HepG2 (cell line): ENCODE measurements around the gene AHCY. TPM values are rescaled to one million over a fixed set of nuclear protein-coding genes. Genes with fewer than 3 reads are reported as not detected.

Experiments
- ATAC-seq: fragments of 200-7000 bp; cut with Tn5 transposase; 3 replicates; pipeline ENCODE4 v1.9.1; 2020; ENCODE audit warnings: mild to moderate bottlenecking, moderate library complexity
- BruUV-seq: library from RNA; stranded (reverse); fragments of 400-500 nt; replicated peaks from 2 replicates; lab custom pipeline; 2021; lab: Mats Ljungman, UMichigan
- CTCF ChIA-PET: fragments of 300-600 bp; formaldehyde crosslinking; extraction: SDS; loops from one replicate; lab custom pipeline; 2021; ENCODE audit warnings: low total read pairs, inconsistent platforms, low intra/inter-chr PET ratio; lab: Yijun Ruan, JAX
- POLR2A ChIA-PET: fragments of 350-600 bp; sonication (Branson Sonifier 250); formaldehyde crosslinking; loops from one replicate; lab custom pipeline; 2020; ENCODE audit warnings: antibody characterized with exemption, inconsistent platforms; lab: Yijun Ruan, JAX
- DNase-seq: peaks from one replicate; pipeline ENCODE4 v3.0.0-alpha.2; 2015; ENCODE audit warnings: low spot score
- FAIRE-seq: peaks from 3 replicates; lab custom pipeline; 2011; peaks lifted over from hg19 to GRCh38; lab: Jason Lieb, UNC
- H2AFZ ChIP-seq: one replicate; pipeline ENCODE4 v1.6.1; 2011; ENCODE audit warnings: low read length, inconsistent platforms
- H3K27ac ChIP-seq: fragments of 300-600 bp; 3 replicates; pipeline ENCODE4 v1.8.0; 2011; ENCODE audit warnings: mixed run types, mild to moderate bottlenecking, mixed read lengths, low read length, inconsistent platforms; ENCODE audit not compliant: insufficient read depth; ENCODE audit errors: extremely low read length
- H3K27me3 ChIP-seq, 2 experiments: fragments of 200-600 bp in 1 of 2; 2 replicates in 1 of 2; 3 replicates in 1 of 2; pipeline versions ENCODE4 v1.6.0 to v1.8.0; 2011; ENCODE audit warnings: low read length in 2 of 2, mild to moderate bottlenecking in 2 of 2, moderate library complexity in 2 of 2, inconsistent platforms in 1 of 2; ENCODE audit not compliant: insufficient read depth in 2 of 2, control insufficient read depth in 1 of 2
- H3K36me3 ChIP-seq, 2 experiments: fragments of 200-600 bp in 1 of 2; replicated peaks in 1 of 2; 2 replicates in 1 of 2; 3 replicates in 1 of 2; pipeline versions ENCODE4 v1.5.1 to v1.8.0; 2011; ENCODE audit warnings: low read length in 2 of 2, inconsistent platforms in 1 of 2; ENCODE audit not compliant: insufficient read depth in 2 of 2, control insufficient read depth in 1 of 2
- H3K4me1 ChIP-seq: 2 replicates; pipeline ENCODE4 v1.5.1; 2012; ENCODE audit warnings: low read length, inconsistent platforms; ENCODE audit not compliant: insufficient read depth
- H3K4me2 ChIP-seq: 2 replicates; pipeline ENCODE4 v1.6.0; 2011; ENCODE audit warnings: low read depth, low read length, inconsistent platforms
- H3K4me3 ChIP-seq, 3 experiments: fragments of 200-600 bp in 1 of 3; sonication (generic), shearing (Covaris generic) in 1 of 3; replicated peaks in 1 of 3; 2 replicates each; pipeline ENCODE4 v1.5.1; 2011 to 2016; ENCODE audit warnings: low read length in 3 of 3, inconsistent platforms in 2 of 3, low read depth in 2 of 3, mild to moderate bottlenecking in 2 of 3, control low read depth in 1 of 3, mixed read lengths in 1 of 3; ENCODE audit not compliant: insufficient read depth in 1 of 3
- H3K79me2 ChIP-seq: one replicate; pipeline ENCODE4 v1.6.1; 2011; ENCODE audit warnings: low read length, inconsistent platforms; ENCODE audit not compliant: insufficient read depth
- H3K9ac ChIP-seq: 2 replicates; pipeline ENCODE4 v1.6.0; 2011; ENCODE audit warnings: mild to moderate bottlenecking, low read depth, low read length, inconsistent platforms; ENCODE audit not compliant: insufficient read depth
- H3K9me3 ChIP-seq: 2 replicates; pipeline ENCODE4 v1.5.1; 2012; ENCODE audit warnings: mild to moderate bottlenecking, low read length
- H4K20me1 ChIP-seq: 2 replicates; pipeline ENCODE4 v1.6.0; 2011; ENCODE audit warnings: inconsistent platforms, mild to moderate bottlenecking, low read length, moderate library complexity; ENCODE audit not compliant: insufficient read depth
- CC2D1A ChIP-seq: sonication (generic); formaldehyde crosslinking; IDR thresholded peaks from 2 replicates; pipeline ENCODE4 v1.8.1; 2023; ENCODE audit warnings: mild to moderate bottlenecking, missing genetic modification reagents
- E2F1 ChIP-seq: sonication (generic); formaldehyde crosslinking; IDR thresholded peaks from 2 replicates; pipeline ENCODE4 v1.5.0; 2020; ENCODE audit warnings: missing genetic modification reagents
- GZF1 ChIP-seq: sonication (generic); formaldehyde crosslinking; IDR thresholded peaks from 2 replicates; pipeline ENCODE4 v1.5.1; 2020; ENCODE audit warnings: mild to moderate bottlenecking, missing genetic modification reagents
- HBP1 ChIP-seq: IDR thresholded peaks from 2 replicates; pipeline ENCODE4 v1.6.1; 2016; ENCODE audit warnings: low read depth, control low read depth
- HNF4A ChIP-seq: sonication (generic); formaldehyde crosslinking; IDR thresholded peaks from 2 replicates; pipeline ENCODE4 v1.4.0; 2020; ENCODE audit warnings: missing genetic modification reagents
- JUND ChIP-seq: sonication (generic); formaldehyde crosslinking; IDR thresholded peaks from 2 replicates; pipeline ENCODE4 v1.8.0; 2022; ENCODE audit warnings: mild to moderate bottlenecking, missing genetic modification reagents
- NBN ChIP-seq: fragments of 450-650 bp; conservative IDR thresholded peaks from 2 replicates; pipeline ENCODE4 v1.6.1; 2017
- NPAS2 ChIP-seq: sonication (generic); formaldehyde crosslinking; IDR thresholded peaks from 2 replicates; pipeline ENCODE4 v1.8.0; 2022; ENCODE audit warnings: mild to moderate bottlenecking, missing genetic modification reagents, borderline replicate concordance
- PAF1 ChIP-seq: IDR thresholded peaks from 2 replicates; pipeline ENCODE4 v1.6.1; 2016; ENCODE audit warnings: missing genetic modification reagents, missing compliant biosample characterization
- RBFOX2 ChIP-seq: fragments of 200-400 bp; formaldehyde crosslinking; IDR thresholded peaks from 2 replicates; pipeline ENCODE4 v1.6.1; 2017; ENCODE audit warnings: low read depth, mild to moderate bottlenecking, low read length
- ZFP41 ChIP-seq: sonication (generic); formaldehyde crosslinking; IDR thresholded peaks from 2 replicates; pipeline ENCODE4 v1.4.0; 2020; ENCODE audit warnings: mild to moderate bottlenecking, missing genetic modification reagents, borderline replicate concordance
- ZNF101 ChIP-seq: sonication (generic); formaldehyde crosslinking; IDR thresholded peaks from 2 replicates; pipeline ENCODE4 v1.4.0; 2020; ENCODE audit warnings: mild to moderate bottlenecking, low read depth, missing genetic modification reagents, borderline replicate concordance
- ZNF281 ChIP-seq: sonication (generic); formaldehyde crosslinking; IDR thresholded peaks from 2 replicates; pipeline ENCODE4 v1.4.0; 2020; ENCODE audit warnings: missing genetic modification reagents, borderline replicate concordance
- ZNF510 ChIP-seq: sonication (generic); formaldehyde crosslinking; IDR thresholded peaks from 2 replicates; pipeline ENCODE4 v1.4.0; 2020; ENCODE audit warnings: low read depth, mild to moderate bottlenecking, missing genetic modification reagents
- ZNF710 ChIP-seq: sonication (generic); formaldehyde crosslinking; IDR thresholded peaks from 2 replicates; pipeline ENCODE4 v1.5.0; 2020; ENCODE audit warnings: mild to moderate bottlenecking, missing genetic modification reagents, borderline replicate concordance
- ZNF770 ChIP-seq: sonication (generic); formaldehyde crosslinking; IDR thresholded peaks from 2 replicates; pipeline ENCODE4 v1.5.0; 2020; ENCODE audit warnings: mild to moderate bottlenecking, missing genetic modification reagents
- WGBS: methylation state at CpG from one replicate; pipeline ENCODE4 v1.1.6; 2017; ENCODE audit warnings: low lambda C conversion rate; 5-methylcytosine and 5-hydroxymethylcytosine counted together
- in situ Hi-C: cut with HindIII; loops from 2 replicates; pipeline ENCODE4 v1.10.0; 2017; ENCODE audit warnings: low pct_unique_long_range_greater_than_20kb; ENCODE audit not compliant: extremely low pct_ligation_motif_present
- intact Hi-C: fragments of 100-400 bp; cut with micrococcal nuclease; formaldehyde crosslinking; loops from one replicate; pipeline ENCODE4 v1.10.0; 2022; ENCODE audit not compliant: unreplicated experiment
- polyA plus RNA-seq, 8 experiments: library from polyadenylated mRNA; depleted of rRNA in 3 of 8; stranded (reverse) in 7 of 8; unstranded in 1 of 8; fragments of >200 nt; fragmentation: Illumina TruSeq in 4 of 8; extraction: Trizol in 4 of 8; gene quantifications; 2 replicates each; pipeline versions ENCODE4 v1.2.1 to v1.2.3, GENCODE V29; 2011 to 2016; ENCODE audit warnings: low read depth in 4 of 8, missing spikeins in 1 of 8, mixed read lengths in 1 of 8; ENCODE audit not compliant: insufficient read depth in 1 of 8
- total RNA-seq, 5 experiments: library from RNA; depleted of rRNA; stranded (reverse); fragments of >200 nt; fragmentation: Illumina TruSeq; extraction: Trizol; gene quantifications; 2 replicates each; pipeline ENCODE4 v1.2.3, GENCODE V29; 2016; ENCODE audit warnings: low read depth in 1 of 5

AHCY gene
- total and polyA plus RNA-seq, 2 of the 13 experiments (the other 11 are each of a cell fraction or from before 2014, with no cell fraction given): 407 to 419 TPM

GRCh38 chr20:34296468-34296867, 6.7 kb downstream of the AHCY start:
- Histone ChIP-seq H4K20me1 (peaks cover 52% of the 10 kb centered on the region), H3K9ac (no peak overlapping the region), H3K4me3 (no peak overlapping the region), H3K79me2 (peaks cover 62% of the 10 kb centered on the region), H3K27me3 (no peaks in the 10 kb centered on the region), H3K4me1 (peaks cover 46% of the 10 kb centered on the region), H3K36me3 (peaks cover 42 to 58% of the 10 kb centered on the region in 2 experiments), H3K9me3 (no peaks in the 10 kb centered on the region), H3K4me2 (no peak overlapping the region), H2AFZ (no peak overlapping the region), H3K27ac (no peak overlapping the region)
- FAIRE-seq: no peak
- no peak for DNase-seq
- CTCF ChIA-PET: no interaction called here
- intact Hi-C loops: no loop called here
- no peak for ATAC-seq
- 76% methylated on average over 3 of the region's 3 CpGs for WGBS
- POLR2A ChIA-PET: interaction anchor here (1.3 kb wide), 1 partner anchor 16 kb away, joined by 4 read pairs; no protein-coding TSS in a partner anchor
- no TSS peak for BruUV-seq
- in situ Hi-C loops: no loop called here
- TF ChIP-seq ZNF710 (CRISPR knock-in tag) (no peak), E2F1 (CRISPR knock-in tag) (no peak), ZNF281 (CRISPR knock-in tag) (no peak), PAF1 (CRISPR knock-in tag) (no peak), CC2D1A (CRISPR knock-in tag) (no peak), ZNF510 (no peak), HNF4A (CRISPR knock-in tag) (peak; percentile 30; the same call in 1 of the 2 replicates), RBFOX2 (0 out of 2 replicates have a peak, but pooled peaks have one; percentile 44), ZNF770 (CRISPR knock-in tag) (no peak), ZNF101 (CRISPR knock-in tag) (no peak), NBN (no peak), JUND (CRISPR knock-in tag) (no peak), HBP1 (CRISPR knock-in tag) (no peak), ZFP41 (CRISPR knock-in tag) (no peak), NPAS2 (CRISPR knock-in tag) (no peak), GZF1 (CRISPR knock-in tag) (no peak)
